ENCODE measurements around the gene C2.

The C2 gene

DNA sequence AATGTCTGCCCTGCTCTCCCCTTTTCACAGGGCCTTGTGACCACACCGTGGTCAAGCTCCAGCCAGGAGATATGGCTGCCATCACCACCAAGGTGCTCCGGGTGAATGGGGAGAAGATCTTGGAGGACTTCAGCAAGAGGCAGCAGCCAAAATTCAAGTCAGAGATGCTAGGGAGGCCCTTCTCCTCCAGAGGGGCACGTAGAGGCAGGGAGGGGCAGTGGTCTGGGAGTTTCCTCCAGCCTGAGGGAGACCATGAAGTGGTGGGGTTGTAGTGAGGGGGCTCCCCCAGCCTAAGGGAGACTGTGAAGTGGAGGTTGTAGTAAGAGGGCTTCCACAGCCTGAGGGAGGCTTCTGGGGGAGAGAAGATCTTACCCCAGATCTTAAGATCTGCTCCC is 40.4 kb downstream of the C2 start:
- Histone ChIP-seq H3K36me3 (ENCODE audit: insufficient read depth, insufficient read length, low read length) (peaks cover 78% of the 10 kb centered on the region), H3K9ac (ENCODE audit: insufficient read length, low read depth) (no peak overlapping the region), H3K4me1 (ENCODE audit: insufficient read depth, insufficient read length) (no peaks in the 10 kb centered on the region), H3K4me3 (ENCODE audit: insufficient read length, low read depth) (no peak overlapping the region), H3K27me3 (ENCODE audit: insufficient read depth, insufficient read length) (no peaks in the 10 kb centered on the region), H3K9me3 (ENCODE audit: insufficient read depth, low read length) (no peaks in the 10 kb centered on the region)
- TF ChIP-seq SUZ12 (IDR thresholded peaks at IDR 0.05; ENCODE audit: extremely low read depth, insufficient read depth, insufficient read length): no peak
- TF ChIP-seq ZNF274 (IDR thresholded peaks at IDR 0.05; ENCODE audit: low read depth, low read length): no peak
- no peak for TF ChIP-seq YY1 (IDR thresholded peaks at IDR 0.05; ENCODE audit: insufficient read depth, insufficient read length)
- no peak for DNase-seq (ENCODE audit: low read depth, low spot score)

DNA sequence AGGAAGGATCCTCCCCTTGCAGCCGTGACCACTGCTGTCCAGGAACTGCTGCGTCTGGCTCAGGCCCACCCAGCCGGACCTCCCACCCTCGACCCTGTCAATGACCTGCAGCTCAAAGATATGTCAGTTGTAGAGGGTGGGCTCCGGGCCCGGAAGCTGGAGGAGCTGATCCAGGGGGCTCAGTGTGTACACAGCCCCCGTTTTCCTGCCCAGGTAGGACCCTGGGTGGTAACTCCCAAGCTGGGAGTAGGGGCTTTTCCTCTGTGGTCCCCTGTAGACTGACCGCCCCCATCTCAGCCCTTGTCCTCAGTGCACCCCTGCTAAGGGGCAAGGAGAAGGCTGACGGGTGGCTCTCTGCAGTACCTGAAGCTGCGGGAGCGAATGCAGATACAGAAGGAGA is 40.8 kb downstream of the C2 start:
- no peak overlapping the region for H3K9ac ChIP-seq (ENCODE audit: insufficient read length, low read depth)
- no peak overlapping the region for H3K4me3 ChIP-seq (ENCODE audit: insufficient read length, low read depth)
- H3K36me3 ChIP-seq (ENCODE audit: insufficient read depth, insufficient read length, low read length): peaks cover 74% of the 10 kb centered on the region
- TF ChIP-seq YY1 (IDR thresholded peaks at IDR 0.05; ENCODE audit: insufficient read depth, insufficient read length) (no peak), SUZ12 (IDR thresholded peaks at IDR 0.05; ENCODE audit: extremely low read depth, insufficient read depth, insufficient read length) (no peak), ZNF274 (IDR thresholded peaks at IDR 0.05; ENCODE audit: low read depth, low read length) (no peak)
- DNase-seq (ENCODE audit: low read depth, low spot score): no peak
- no peaks in the 10 kb centered on the region for H3K27me3 ChIP-seq (ENCODE audit: insufficient read depth, insufficient read length)
- H3K9me3 ChIP-seq (ENCODE audit: insufficient read depth, low read length): no peaks in the 10 kb centered on the region
- no peaks in the 10 kb centered on the region for H3K4me1 ChIP-seq (ENCODE audit: insufficient read depth, insufficient read length)

DNA sequence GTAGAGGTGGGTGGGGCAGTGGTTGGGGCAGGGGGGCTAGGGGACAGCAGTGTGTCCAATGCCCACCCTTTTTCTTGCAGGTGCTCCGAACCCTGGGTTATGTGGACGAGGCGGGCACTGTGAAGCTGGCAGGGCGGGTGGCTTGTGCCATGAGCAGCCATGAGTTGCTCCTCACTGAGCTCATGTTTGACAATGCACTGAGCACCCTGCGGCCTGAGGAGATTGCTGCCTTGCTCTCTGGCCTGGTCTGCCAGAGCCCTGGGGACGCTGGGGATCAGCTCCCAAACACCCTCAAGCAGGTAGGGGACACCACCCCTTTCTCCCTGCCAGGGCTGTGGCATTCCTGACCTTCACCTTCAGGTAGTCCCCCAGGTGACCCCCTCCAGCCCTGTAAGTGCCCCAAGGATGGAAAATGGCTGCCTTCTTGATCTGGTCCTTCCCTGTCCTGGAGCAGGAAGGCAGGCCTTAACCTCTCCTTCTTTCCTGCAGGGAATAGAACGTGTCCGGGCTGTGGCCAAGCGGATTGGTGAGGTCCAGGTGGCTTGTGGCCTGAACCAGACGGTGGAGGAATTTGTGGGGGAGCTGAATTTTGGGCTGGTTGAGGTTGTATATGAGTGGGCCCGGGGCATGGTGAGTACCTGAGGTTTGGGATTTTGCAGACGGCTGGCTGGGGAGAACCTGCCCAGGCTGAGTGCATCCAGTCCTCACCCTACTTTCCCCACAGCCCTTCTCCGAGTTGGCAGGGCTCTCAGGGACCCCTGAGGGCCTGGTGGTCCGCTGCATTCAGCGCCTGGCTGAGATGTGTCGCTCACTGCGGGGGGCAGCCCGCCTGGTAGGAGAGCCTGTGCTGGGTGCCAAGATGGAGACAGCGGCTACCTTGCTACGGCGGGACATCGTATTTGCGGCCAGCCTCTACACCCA is 41.5 kb downstream of the C2 start:
- H3K4me3 ChIP-seq (ENCODE audit: insufficient read length, low read depth): no peak overlapping the region
- no peaks in the 10 kb centered on the region for H3K27me3 ChIP-seq (ENCODE audit: insufficient read depth, insufficient read length)
- DNase-seq (ENCODE audit: low read depth, low spot score): no peak
- H3K4me1 ChIP-seq (ENCODE audit: insufficient read depth, insufficient read length): no peaks in the 10 kb centered on the region
- no peak overlapping the region for H3K9ac ChIP-seq (ENCODE audit: insufficient read length, low read depth)
- peaks cover 70% of the 10 kb centered on the region for H3K36me3 ChIP-seq (ENCODE audit: insufficient read depth, insufficient read length, low read length)
- H3K9me3 ChIP-seq (ENCODE audit: insufficient read depth, low read length): no peaks in the 10 kb centered on the region
- no peak for TF ChIP-seq ZNF274 (IDR thresholded peaks at IDR 0.05; ENCODE audit: low read depth, low read length)

DNA sequence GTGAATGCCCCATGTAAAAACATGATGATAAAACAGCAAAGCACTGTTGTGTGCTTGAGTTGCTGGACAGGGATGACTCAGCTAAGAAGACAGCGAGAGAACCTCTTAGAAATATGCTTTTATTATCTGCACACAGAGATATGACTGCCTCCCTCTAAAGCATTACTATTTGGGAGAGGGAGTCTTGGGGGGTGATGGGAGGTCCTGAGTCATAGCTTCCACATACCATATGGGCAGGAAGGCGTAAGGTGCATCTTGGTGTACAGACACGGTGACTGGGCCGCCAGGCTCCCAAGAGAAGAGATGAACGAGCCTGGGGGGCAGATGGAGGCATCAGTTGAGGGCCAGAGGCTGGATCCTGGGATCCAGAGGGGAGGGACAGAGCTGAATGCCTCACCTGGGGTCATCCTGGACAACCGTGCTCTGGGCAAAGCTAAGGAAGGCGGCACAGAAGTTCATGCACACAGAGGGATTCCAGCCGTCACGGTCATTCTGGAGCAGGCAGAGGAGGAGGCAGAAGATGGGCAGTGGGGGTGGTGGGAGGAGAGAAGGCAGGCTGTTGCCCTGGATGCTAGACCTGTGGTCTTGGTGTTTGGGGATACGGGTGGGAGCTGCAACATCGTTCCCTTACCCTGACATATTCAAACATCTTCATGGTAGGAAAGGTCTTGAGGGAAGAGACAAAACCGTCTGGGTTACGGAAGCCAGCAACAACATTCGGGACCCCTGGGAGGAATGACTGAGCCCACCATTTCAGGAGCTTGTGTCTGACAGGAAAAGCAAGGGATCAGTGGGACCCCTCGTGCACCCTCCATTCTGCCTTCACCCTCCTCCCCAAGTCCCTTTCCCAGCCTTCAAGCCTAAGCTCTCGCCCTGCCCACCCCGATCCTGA is 42.4 kb downstream of the C2 start:
- no peak for DNase-seq (ENCODE audit: low read depth, low spot score)
- Histone ChIP-seq H3K4me1 (ENCODE audit: insufficient read depth, insufficient read length) (no peaks in the 10 kb centered on the region), H3K27me3 (ENCODE audit: insufficient read depth, insufficient read length) (no peaks in the 10 kb centered on the region), H3K36me3 (ENCODE audit: insufficient read depth, insufficient read length, low read length) (peaks cover 67% of the 10 kb centered on the region), H3K4me3 (ENCODE audit: insufficient read length, low read depth) (no peak overlapping the region), H3K9ac (ENCODE audit: insufficient read length, low read depth) (no peak overlapping the region), H3K9me3 (ENCODE audit: insufficient read depth, low read length) (no peaks in the 10 kb centered on the region)
- TF ChIP-seq ZNF274 (IDR thresholded peaks at IDR 0.05; ENCODE audit: low read depth, low read length) (no peak), YY1 (IDR thresholded peaks at IDR 0.05; ENCODE audit: insufficient read depth, insufficient read length) (no peak), SUZ12 (IDR thresholded peaks at IDR 0.05; ENCODE audit: extremely low read depth, insufficient read depth, insufficient read length) (no peak)

DNA sequence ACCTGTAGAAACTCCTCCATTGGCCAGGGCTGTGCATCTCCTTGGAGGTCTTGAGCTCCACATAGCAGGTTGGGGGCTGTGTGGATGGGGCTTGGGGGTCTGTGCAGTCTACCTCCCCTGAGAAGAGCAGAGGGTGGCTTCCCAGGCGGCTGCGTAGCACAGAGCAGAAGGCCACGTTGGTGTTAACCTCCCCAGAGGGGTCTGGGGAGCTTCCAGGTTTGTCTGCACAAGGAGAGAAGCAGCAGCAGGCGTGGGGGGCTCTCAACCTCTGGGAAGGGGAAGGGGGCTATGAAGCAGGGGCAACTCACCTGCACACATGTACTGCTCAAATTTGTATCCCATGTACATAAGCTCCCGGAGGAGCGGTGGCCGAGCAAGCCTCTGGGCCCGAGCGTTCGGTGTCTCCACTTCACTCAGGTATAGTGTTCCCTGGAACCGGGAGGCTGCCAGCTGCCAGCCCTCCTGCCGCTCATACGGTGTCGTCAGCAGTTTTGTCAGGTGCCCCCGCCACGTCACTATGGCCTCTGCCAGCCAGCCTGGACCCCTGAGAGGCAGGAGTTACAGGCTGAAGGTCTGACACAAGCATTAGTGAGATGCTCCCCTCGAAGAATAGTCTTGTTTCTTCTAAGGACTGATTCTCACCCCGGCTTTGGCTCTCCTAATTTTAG is 43.2 kb downstream of the C2 start:
- no peaks in the 10 kb centered on the region for H3K4me1 ChIP-seq (ENCODE audit: insufficient read depth, insufficient read length)
- no peaks in the 10 kb centered on the region for H3K27me3 ChIP-seq (ENCODE audit: insufficient read depth, insufficient read length)
- TF ChIP-seq SUZ12 (IDR thresholded peaks at IDR 0.05; ENCODE audit: extremely low read depth, insufficient read depth, insufficient read length): no peak
- TF ChIP-seq YY1 (IDR thresholded peaks at IDR 0.05; ENCODE audit: insufficient read depth, insufficient read length): no peak
- no peak for TF ChIP-seq ZNF274 (IDR thresholded peaks at IDR 0.05; ENCODE audit: low read depth, low read length)
- no peaks in the 10 kb centered on the region for H3K9me3 ChIP-seq (ENCODE audit: insufficient read depth, low read length)
- no peak for DNase-seq (ENCODE audit: low read depth, low spot score)
- peaks cover 59% of the 10 kb centered on the region for H3K36me3 ChIP-seq (ENCODE audit: insufficient read depth, insufficient read length, low read length)
- no peak overlapping the region for H3K4me3 ChIP-seq (ENCODE audit: insufficient read length, low read depth)
- H3K9ac ChIP-seq (ENCODE audit: insufficient read length, low read depth): no peak overlapping the region

DNA sequence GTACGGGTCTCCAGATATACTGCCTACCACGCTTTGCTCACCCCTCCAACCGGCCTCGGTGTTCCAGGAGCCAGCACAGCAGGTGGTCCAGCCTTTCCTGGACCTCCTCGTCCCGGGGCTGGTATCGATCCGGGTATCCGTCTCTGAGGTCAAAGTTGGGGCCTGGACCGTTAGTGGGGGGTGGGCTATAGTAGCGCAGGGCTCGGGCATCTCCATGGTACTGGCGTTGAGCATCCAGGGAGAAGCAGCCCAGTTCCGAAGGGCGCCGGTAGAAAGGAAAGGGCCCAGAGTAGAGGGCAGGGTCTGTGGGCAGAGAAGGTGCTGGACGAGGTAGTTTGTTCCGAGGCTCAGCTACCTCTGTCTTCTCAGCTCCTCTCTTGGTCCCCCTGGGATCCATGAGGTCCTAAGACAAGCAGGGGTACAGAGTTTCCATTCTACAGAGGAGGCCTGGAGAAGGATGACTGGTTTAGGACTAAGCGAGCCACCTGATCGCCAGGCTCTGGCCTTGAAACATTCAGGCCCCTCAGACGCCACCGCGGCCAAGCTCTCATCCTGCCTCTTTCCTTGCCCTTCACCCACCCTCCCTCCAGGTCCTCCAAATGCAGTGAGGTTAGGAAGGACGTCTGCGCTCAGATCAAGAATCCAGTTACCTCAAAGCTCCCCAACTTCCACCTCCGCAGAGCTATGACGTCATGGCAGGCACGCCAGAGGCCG is 43.9 kb downstream of the C2 start:
- TF ChIP-seq SUZ12 (IDR thresholded peaks at IDR 0.05; ENCODE audit: extremely low read depth, insufficient read depth, insufficient read length) (no peak), ZNF274 (IDR thresholded peaks at IDR 0.05; ENCODE audit: low read depth, low read length) (no peak), YY1 (IDR thresholded peaks at IDR 0.05; ENCODE audit: insufficient read depth, insufficient read length) (no peak)
- Histone ChIP-seq H3K4me3 (ENCODE audit: insufficient read length, low read depth) (peak overlapping the region; percentile 76), H3K27me3 (ENCODE audit: insufficient read depth, insufficient read length) (no peaks in the 10 kb centered on the region), H3K4me1 (ENCODE audit: insufficient read depth, insufficient read length) (no peaks in the 10 kb centered on the region), H3K36me3 (ENCODE audit: insufficient read depth, insufficient read length, low read length) (peaks cover 52% of the 10 kb centered on the region), H3K9me3 (ENCODE audit: insufficient read depth, low read length) (no peaks in the 10 kb centered on the region; the same call in 1 of the 2 replicates), H3K9ac (ENCODE audit: insufficient read length, low read depth) (peak overlapping the region; percentile 74)
- DNase-seq (ENCODE audit: low read depth, low spot score): no peak
